Vein endothelial cell (primary cell): ENCODE measurements around the gene PAK6. TPM values are rescaled to one million over a fixed set of nuclear protein-coding genes. Genes with fewer than 3 reads are reported as not detected.

Experiments used
- total RNA-seq: library from RNA; depleted of rRNA; stranded (reverse); fragments of >200 nt; gene quantifications from 2 replicates; pipeline ENCODE4 v1.2.3, GENCODE V29; 2012

The PAK6 gene
- total RNA-seq: not detected in 2 replicates

GRCh38 chr15:40238532-40239403 is at the start of gene PAK6:
TSS of gene PAK6 (plus strand) at chr15:40239063. CDS start at chr15:40264786, 25,723 bp downstream.

GRCh38 chr15:40282869-40283614 is 44.2 kb downstream of the PAK6 start, which contains the start of gene ANKRD63:
TSS of gene ANKRD63 (minus strand) at chr15:40283064. CDS start at chr15:40282586, 478 bp downstream.

GRCh38 chr15:40307421-40308211 is 68.8 kb downstream of the PAK6 start, which contains the start of gene PLCB2:
TSS of gene PLCB2 (minus strand) at chr15:40307935. CDS start at chr15:40307672, 263 bp downstream.

GRCh38 chr15:40323239-40323952 is 84.5 kb downstream of the PAK6 start, which contains the start of gene INAFM2:
TSS of gene INAFM2 (plus strand) at chr15:40323692. CDS start at chr15:40324056, 364 bp downstream.

Other genes with a start within 250 kb of the PAK6 start
- gene SRP14, start 199.9 kb upstream of the PAK6 start, total RNA-seq: 123 and 127 TPM in 2 replicates
- 3.1 and 4.6 TPM in 2 replicates for gene BMF, start 130.2 kb upstream of the PAK6 start, total RNA-seq
- gene BUB1B, start 78.0 kb upstream of the PAK6 start, total RNA-seq: 14.0 and 28.1 TPM in 2 replicates
- not detected in 2 replicates for gene ANKRD63, start 44.0 kb downstream of the PAK6 start, total RNA-seq
- 0.33 and 1.1 TPM in 2 replicates for gene PLCB2, start 68.9 kb downstream of the PAK6 start, total RNA-seq
- gene INAFM2, start 84.6 kb downstream of the PAK6 start, total RNA-seq: 15.0 and 19.6 TPM in 2 replicates
- 15.2 and 15.7 TPM in 2 replicates for gene CCDC9B, start 101.9 kb downstream of the PAK6 start, total RNA-seq
- not detected in 2 replicates for gene PHGR1, start 112.0 kb downstream of the PAK6 start, total RNA-seq
- gene DISP2, start 119.2 kb downstream of the PAK6 start, total RNA-seq: under 0.01 and 0.10 TPM in 2 replicates
- gene KNSTRN, start 143.7 kb downstream of the PAK6 start, total RNA-seq: 29.1 and 48.4 TPM in 2 replicates
- gene IVD, start 166.7 kb downstream of the PAK6 start, total RNA-seq: 32.3 and 36.9 TPM in 2 replicates
- 16.0 and 16.6 TPM in 2 replicates for gene BAHD1, start 201.9 kb downstream of the PAK6 start, total RNA-seq
- gene CHST14, start 231.9 kb downstream of the PAK6 start, total RNA-seq: 18.6 and 20.6 TPM in 2 replicates